ENCODE measurements around the gene PARP12. TPM values are rescaled to one million over a fixed set of nuclear protein-coding genes. Genes with fewer than 3 reads are reported as not detected.

PARP12 gene
- total and polyA plus RNA-seq, 7 experiments from 2014 or later, result 26.2 to 145 (median 72.9) TPM

GRCh38 chr7:140035400-140036223 is 27.1 kb downstream of the PARP12 start:
- H3K27me3 ChIP-seq (ENCODE audit: control insufficient read depth in 2 of 2, insufficient read depth in 2 of 2, low read length in 2 of 2), result no peaks in the 10 kb centered on the region
- Mint-ChIP-seq H3K9me3 (no peaks in the 10 kb centered on the region), H3K27me3 (no peaks in the 10 kb centered on the region), H3K4me1 (peaks cover 9 to 59% (median 35%) of the 10 kb centered on the region in 7 donors), H3K4me3 (peak overlapping the region in 1 of 10 donors; percentile 52), H3K36me3 (peaks cover 11 to 72% (median 40%) of the 10 kb centered on the region in 5 donors), H3K27ac (peak overlapping the region in 3 of 9 donors; percentile 34 to 57 (median 47))
- H3K36me3 ChIP-seq (ENCODE audit: control insufficient read depth in 2 of 3, insufficient read depth in 3 of 3, low read length in 3 of 3), result peaks cover 3 to 57% (median 14%) of the 10 kb centered on the region in 3 experiments
- DNase-seq (no peak), ATAC-seq (no peak)
- intact Hi-C loops (cut with micrococcal nuclease), result no loop called here
- ChIA-PET CTCF (no interaction called here), POLR2A (no interaction called here)
- H3K4me1 ChIP-seq (ENCODE audit: control insufficient read depth in 2 of 2, insufficient read depth in 2 of 2, low read length in 2 of 2), result peaks cover 5% of the 10 kb centered on the region in 2 donors
- H3K27ac ChIP-seq (ENCODE audit: low read depth, low read length), result no peak overlapping the region
- H3K9me3 ChIP-seq (ENCODE audit: control insufficient read depth in 2 of 3, low read length in 3 of 3), result no peaks in the 10 kb centered on the region
- no peak overlapping the region for H3K4me3 ChIP-seq (ENCODE audit: low read length)

- peaks cover 5% of the 10 kb centered on the region in 2 donors for H3K4me1 ChIP-seq (ENCODE audit: control insufficient read depth in 2 of 2, insufficient read depth in 2 of 2, low read length in 2 of 2)
- H3K36me3 Mint-ChIP-seq, result peaks cover 11 to 65% (median 37%) of the 10 kb centered on the region in 5 donors
- no peak overlapping the region for H3K27ac ChIP-seq (ENCODE audit: low read depth, low read length)
- peaks cover 3 to 45% (median 10%) of the 10 kb centered on the region in 3 experiments for H3K36me3 ChIP-seq (ENCODE audit: control insufficient read depth in 2 of 3, insufficient read depth in 3 of 3, low read length in 3 of 3)
- no peaks in the 10 kb centered on the region for H3K9me3 Mint-ChIP-seq
- no peak overlapping the region for H3K4me3 ChIP-seq (ENCODE audit: low read length)
- ChIA-PET POLR2A (no interaction called here), CTCF (no interaction called here)
- no peak overlapping the region for H3K4me3 Mint-ChIP-seq
- intact Hi-C loops (cut with micrococcal nuclease), result no loop called here
- peaks cover 10 to 51% (median 35%) of the 10 kb centered on the region in 7 donors for H3K4me1 Mint-ChIP-seq
- ATAC-seq, result no peak
- H3K27ac Mint-ChIP-seq, result no peak overlapping the region
- H3K27me3 Mint-ChIP-seq, result no peaks in the 10 kb centered on the region
- no peaks in the 10 kb centered on the region for H3K27me3 ChIP-seq (ENCODE audit: control insufficient read depth in 2 of 2, insufficient read depth in 2 of 2, low read length in 2 of 2)
- DNase-seq, result no peak
- no peaks in the 10 kb centered on the region for H3K9me3 ChIP-seq (ENCODE audit: control insufficient read depth in 2 of 3, low read length in 3 of 3)
Observed at GRCh38 chr7:140034421-140034820, 28.3 kb downstream of the PARP12 start.

DNA sequence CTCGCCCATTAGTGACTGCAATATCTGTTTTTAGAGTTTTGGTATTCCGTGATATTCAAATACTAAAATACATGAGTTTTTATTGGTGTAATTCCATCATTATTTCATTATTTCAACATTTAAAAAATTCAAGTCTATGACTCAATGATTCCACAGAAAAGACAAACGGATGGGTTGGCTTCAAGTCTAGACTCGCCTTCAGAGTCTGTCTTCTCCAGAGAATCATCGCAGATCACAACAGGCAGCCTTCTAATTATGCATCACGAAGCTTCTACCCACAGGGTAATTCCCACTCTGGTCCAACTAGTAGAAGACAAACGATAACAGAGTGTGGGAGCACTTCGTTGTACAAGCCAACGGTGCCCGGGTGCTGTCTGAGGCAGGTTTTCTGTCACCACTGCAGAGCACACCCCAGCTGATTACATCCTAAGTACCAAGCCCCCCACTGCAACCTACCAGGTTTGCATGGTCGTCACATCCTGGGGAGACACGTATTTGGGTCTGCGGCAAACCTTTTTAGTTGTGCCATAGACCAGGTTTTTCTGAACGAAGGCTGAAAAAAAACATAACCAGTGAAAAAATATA is 28.9 kb downstream of the PARP12 start:
- no peak overlapping the region for H3K27ac ChIP-seq (ENCODE audit: low read depth, low read length)
- POLR2A ChIA-PET, result no interaction called here
- no peaks in the 10 kb centered on the region for H3K27me3 ChIP-seq (ENCODE audit: control insufficient read depth in 2 of 2, insufficient read depth in 2 of 2, low read length in 2 of 2)
- ATAC-seq (no peak), DNase-seq (no peak)
- Mint-ChIP-seq H3K27ac (no peak overlapping the region), H3K4me1 (peaks cover 6 to 46% (median 35%) of the 10 kb centered on the region in 7 donors), H3K9me3 (no peaks in the 10 kb centered on the region), H3K36me3 (peaks cover 11 to 61% (median 32%) of the 10 kb centered on the region in 5 donors), H3K27me3 (no peaks in the 10 kb centered on the region), H3K4me3 (peak overlapping the region in 2 of 10 donors; percentile 27 to 36)
- H3K9me3 ChIP-seq (ENCODE audit: control insufficient read depth in 2 of 3, low read length in 3 of 3), result no peaks in the 10 kb centered on the region
- CTCF ChIA-PET, result no interaction called here
- H3K4me1 ChIP-seq (ENCODE audit: control insufficient read depth in 2 of 2, insufficient read depth in 2 of 2, low read length in 2 of 2), result peaks cover 5% of the 10 kb centered on the region in 2 donors
- H3K36me3 ChIP-seq (ENCODE audit: control insufficient read depth in 2 of 3, insufficient read depth in 3 of 3, low read length in 3 of 3), result peaks cover 3 to 40% (median 10%) of the 10 kb centered on the region in 3 experiments
- intact Hi-C loops (cut with micrococcal nuclease), result no loop called here
- H3K4me3 ChIP-seq (ENCODE audit: low read length), result no peak overlapping the region

DNA sequence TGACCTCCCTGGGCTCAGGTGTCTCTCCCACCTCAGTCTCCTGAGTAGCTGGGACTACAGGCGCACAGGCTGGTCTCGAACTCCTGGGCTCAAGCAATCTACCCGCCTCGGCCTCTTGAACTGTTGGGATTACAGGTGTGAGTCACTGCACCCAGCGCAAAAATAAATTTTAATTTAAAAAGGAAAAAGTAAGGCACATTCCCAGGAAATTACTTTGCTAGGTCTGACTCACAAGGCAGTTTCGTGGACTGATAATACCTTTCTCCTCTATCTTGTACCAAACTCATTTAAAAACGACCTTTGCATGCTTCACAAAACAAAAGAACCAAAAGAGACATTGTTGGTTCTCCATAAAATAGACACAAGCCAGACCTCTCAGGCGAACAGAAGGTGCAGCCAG is 29.7 kb downstream of the PARP12 start:
- DNase-seq, result no peak
- ChIA-PET POLR2A (no interaction called here), CTCF (no interaction called here)
- Mint-ChIP-seq H3K4me3 (peak overlapping the region in 2 of 10 donors; percentile 36 to 41), H3K27me3 (no peaks in the 10 kb centered on the region), H3K36me3 (peaks cover 19 to 61% (median 26%) of the 10 kb centered on the region in 5 donors), H3K27ac (no peak overlapping the region), H3K9me3 (no peaks in the 10 kb centered on the region), H3K4me1 (peaks cover 6 to 52% (median 32%) of the 10 kb centered on the region in 7 donors)
- no peaks in the 10 kb centered on the region for H3K27me3 ChIP-seq (ENCODE audit: control insufficient read depth in 2 of 2, insufficient read depth in 2 of 2, low read length in 2 of 2)
- H3K9me3 ChIP-seq (ENCODE audit: control insufficient read depth in 2 of 3, low read length in 3 of 3), result no peaks in the 10 kb centered on the region
- peaks cover 0 to 36% (median 10%) of the 10 kb centered on the region in 3 experiments for H3K36me3 ChIP-seq (ENCODE audit: control insufficient read depth in 2 of 3, insufficient read depth in 3 of 3, low read length in 3 of 3)
- intact Hi-C loops (cut with micrococcal nuclease), result no loop called here
- H3K4me1 ChIP-seq (ENCODE audit: control insufficient read depth in 2 of 2, insufficient read depth in 2 of 2, low read length in 2 of 2), result peaks cover 5% of the 10 kb centered on the region in 2 donors
- no peak overlapping the region for H3K4me3 ChIP-seq (ENCODE audit: low read length)
- no peak for ATAC-seq
- H3K27ac ChIP-seq (ENCODE audit: low read depth, low read length), result no peak overlapping the region

DNA sequence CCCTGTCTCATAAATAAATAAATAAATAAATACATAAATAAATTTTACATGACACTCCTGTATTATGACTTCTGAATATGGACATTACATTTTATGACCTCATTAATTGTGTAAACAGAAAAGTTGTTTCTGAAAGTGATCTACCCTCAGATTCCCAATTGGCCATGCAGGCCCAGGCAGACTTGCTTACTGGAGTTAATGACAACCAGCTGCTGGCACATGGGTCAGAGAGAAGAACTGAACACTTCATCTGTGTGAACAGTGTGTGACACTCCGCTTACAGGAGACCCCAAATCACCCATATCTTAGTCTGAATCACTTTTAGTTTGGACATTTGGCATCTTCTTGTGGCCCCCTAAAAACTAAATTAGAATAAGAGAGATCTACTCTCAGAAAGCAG is 31.4 kb downstream of the PARP12 start:
- Histone ChIP-seq H3K4me1 (ENCODE audit: control insufficient read depth in 2 of 2, insufficient read depth in 2 of 2, low read length in 2 of 2) (peaks cover 3 to 5% of the 10 kb centered on the region in 2 donors), H3K27me3 (ENCODE audit: control insufficient read depth in 2 of 2, insufficient read depth in 2 of 2, low read length in 2 of 2) (no peaks in the 10 kb centered on the region), H3K36me3 (ENCODE audit: control insufficient read depth in 2 of 3, insufficient read depth in 3 of 3, low read length in 3 of 3) (peaks cover 0 to 40% (median 13%) of the 10 kb centered on the region in 3 experiments), H3K9me3 (ENCODE audit: control insufficient read depth in 2 of 3, low read length in 3 of 3) (no peaks in the 10 kb centered on the region), H3K27ac (ENCODE audit: low read depth, low read length) (no peak overlapping the region), H3K4me3 (ENCODE audit: low read length) (no peak overlapping the region)
- ATAC-seq, result no peak
- ChIA-PET CTCF (no interaction called here), POLR2A (no interaction called here)
- peak overlapping the region in 4 of 9 donors; percentile 37 to 80 (median 48) for H3K27ac Mint-ChIP-seq
- H3K4me1 Mint-ChIP-seq, result peaks cover 6 to 42% (median 17%) of the 10 kb centered on the region in 7 donors
- H3K4me3 Mint-ChIP-seq, result no peak overlapping the region
- DNase-seq, result no peak
- peaks cover 17 to 54% (median 20%) of the 10 kb centered on the region in 5 donors for H3K36me3 Mint-ChIP-seq
- intact Hi-C loops (cut with micrococcal nuclease), result no loop called here
- no peaks in the 10 kb centered on the region for H3K27me3 Mint-ChIP-seq
- no peaks in the 10 kb centered on the region for H3K9me3 Mint-ChIP-seq

- Histone ChIP-seq H3K4me1 (ENCODE audit: control insufficient read depth in 2 of 2, insufficient read depth in 2 of 2, low read length in 2 of 2) (no peaks in the 10 kb centered on the region), H3K27ac (ENCODE audit: low read depth, low read length) (no peak overlapping the region), H3K9me3 (ENCODE audit: control insufficient read depth in 2 of 3, low read length in 3 of 3) (no peaks in the 10 kb centered on the region), H3K27me3 (ENCODE audit: control insufficient read depth in 2 of 2, insufficient read depth in 2 of 2, low read length in 2 of 2) (no peaks in the 10 kb centered on the region), H3K4me3 (ENCODE audit: low read length) (no peak overlapping the region), H3K36me3 (ENCODE audit: control insufficient read depth in 2 of 3, insufficient read depth in 3 of 3, low read length in 3 of 3) (peaks cover 0 to 55% (median 12%) of the 10 kb centered on the region in 3 experiments)
- Mint-ChIP-seq H3K36me3 (peaks cover 20 to 57% (median 31%) of the 10 kb centered on the region in 5 donors), H3K27me3 (no peaks in the 10 kb centered on the region), H3K4me1 (peaks cover 4 to 34% (median 10%) of the 10 kb centered on the region in 7 donors), H3K9me3 (no peaks in the 10 kb centered on the region), H3K27ac (peak overlapping the region in 2 of 9 donors; percentile 21 to 51), H3K4me3 (no peak overlapping the region)
- ChIA-PET CTCF (interaction anchor here (0.6 kb wide), 1 partner anchor 26 kb away, joined by 4 read pairs; no protein-coding TSS in a partner anchor), POLR2A (no interaction called here)
- intact Hi-C loops (cut with micrococcal nuclease), result no loop called here
- ATAC-seq (no peak), DNase-seq (no peak)
Observed at GRCh38 chr7:140029072-140029471, 33.7 kb downstream of the PARP12 start.

Measured in naive thymus-derived CD4-positive, alpha-beta T cell (primary cell).